ENCODE data around the gene IL1B. TPM values are rescaled to one million over a fixed set of nuclear protein-coding genes. Genes with fewer than 3 reads are reported as not detected.

IL1B gene
- total and polyA plus RNA-seq, 2 donors (not counting 3 experiments of a cell fraction or from before 2014, with no cell fraction given), result 0.25 TPM; not detected in 1

GRCh38 chr2:112830682-112831512, 5.7 kb downstream of the IL1B start:
- intact Hi-C loops (cut with micrococcal nuclease), result loop anchor here (1.0 to 5.0 kb wide), 3 partner anchors 19 to 69 kb away; partner anchors contain the start of gene CKAP2L
- POLR2A ChIA-PET, result no interaction called here

More at GRCh38 chr2:112830682-112831512, 5.7 kb downstream of the IL1B start:
- Histone ChIP-seq H2AFZ (ENCODE audit: low read depth, low read length) (no peak overlapping the region), H3K4me3 (replicated peaks in 1 of 3; ENCODE audit: insufficient read depth in 1 of 3, low read depth in 1 of 3, low read length in 3 of 3) (no peak overlapping the region), H3K9ac (replicated peaks; ENCODE audit: extremely low read depth, insufficient read depth, low read length) (no peak overlapping the region), H3K27me3 (ENCODE audit: control insufficient read depth in 2 of 2, insufficient read depth in 2 of 2, low read length in 2 of 2) (peaks cover 0 to 2% of the 10 kb centered on the region in 2 experiments), H3K4me1 (ENCODE audit: control insufficient read depth, extremely low read depth, insufficient read depth, low read length) (peaks cover 19% of the 10 kb centered on the region), H3K9me1 (replicated peaks; ENCODE audit: control insufficient read depth, extremely low read depth, insufficient read depth, low read length) (no peaks in the 10 kb centered on the region), H3K27ac (ENCODE audit: insufficient read depth, low read depth, low read length) (peak overlapping the region; percentile 38), H3K79me2 (ENCODE audit: control insufficient read depth, insufficient read depth, low read length) (no peaks in the 10 kb centered on the region), H3K4me2 (ENCODE audit: insufficient read depth, low read length) (peak overlapping the region; percentile 37), H4K20me1 (replicated peaks; ENCODE audit: control insufficient read depth, extremely low read depth, insufficient read depth, low read length) (no peaks in the 10 kb centered on the region), H3K36me3 (ENCODE audit: control insufficient read depth in 2 of 2, extremely low read depth in 1 of 2, insufficient read depth in 2 of 2, low read length in 2 of 2) (no peaks in the 10 kb centered on the region), H3K9me3 (replicated peaks; ENCODE audit: control insufficient read depth, insufficient read depth, low read length) (no peaks in the 10 kb centered on the region)
- no peak for DNase-seq (ENCODE audit: low read depth, low spot score)
- CTCF ChIA-PET, result interaction anchor here (2.1 to 2.4 kb wide), 2 partner anchors 55 to 111 kb away, joined by 5 to 11 read pairs; no protein-coding TSS in a partner anchor
- TF ChIP-seq CTCF (IDR thresholded peaks at IDR 0.05; ENCODE audit: extremely low read depth in 1 of 2, insufficient read depth in 1 of 2, low read depth in 1 of 2, low read length in 2 of 2), result no peak
- TF ChIP-seq MAX (IDR thresholded peaks at IDR 0.05; ENCODE audit: insufficient read depth, insufficient read length), result no peak
- no peak for TF ChIP-seq FOS (IDR thresholded peaks at IDR 0.05; ENCODE audit: borderline replicate concordance, insufficient read depth, low read length)
- TF ChIP-seq POLR2A (IDR thresholded peaks at IDR 0.05; ENCODE audit: low read depth, low read length), result no peak
- TF ChIP-seq GATA2 (IDR thresholded peaks at IDR 0.05; ENCODE audit: insufficient read depth, insufficient read length, low read depth, low read length), result no peak
- TF ChIP-seq EZH2 (IDR thresholded peaks at IDR 0.05; ENCODE audit: borderline replicate concordance, low read depth, low read length, severe bottlenecking), result no peak
- no peak for TF ChIP-seq JUN (IDR thresholded peaks at IDR 0.05; ENCODE audit: borderline replicate concordance, insufficient read depth, insufficient read length, low read depth)
- no peak for TF ChIP-seq MYC (IDR thresholded peaks at IDR 0.05; ENCODE audit: low read depth, low read length)
- TF ChIP-seq POLR2AphosphoS5 (IDR thresholded peaks at IDR 0.05; ENCODE audit: insufficient read depth, low read depth, low read length), result no peak
- dilution Hi-C loops (cut with MboI; ENCODE audit: extremely low pct_ligation_motif_present, low sequenced_read_pairs), result no loop called here
- FAIRE-seq, result no peak
- no TSS peak for BruUV-seq (replicated peaks)
